GM12865 (cell line): Measurements from ENCODE around the gene DDX54.

Experiments
- DNase-seq: peaks from one replicate; pipeline ENCODE4 v3.0.0; 2010; ENCODE audit warnings: low read depth
- H3K4me3 ChIP-seq: 2 replicates; pipeline ENCODE4 v1.5.1; 2011; ENCODE audit warnings: mild to moderate bottlenecking, low read depth, low read length, control low read depth
- TF ChIP-seq, protein P1 (sequence below): IDR thresholded peaks from 2 replicates; pipeline ENCODE4 v1.5.1; 2011; ENCODE audit warnings: low read length, control low read depth, low read depth, inconsistent platforms; ENCODE audit not compliant: insufficient read depth; ENCODE audit errors: missing control alignments

The DDX54 gene

GRCh38 chr12:113115455-113116126 is 69.7 kb downstream of the DDX54 start:
- TF ChIP-seq, protein P1, sequence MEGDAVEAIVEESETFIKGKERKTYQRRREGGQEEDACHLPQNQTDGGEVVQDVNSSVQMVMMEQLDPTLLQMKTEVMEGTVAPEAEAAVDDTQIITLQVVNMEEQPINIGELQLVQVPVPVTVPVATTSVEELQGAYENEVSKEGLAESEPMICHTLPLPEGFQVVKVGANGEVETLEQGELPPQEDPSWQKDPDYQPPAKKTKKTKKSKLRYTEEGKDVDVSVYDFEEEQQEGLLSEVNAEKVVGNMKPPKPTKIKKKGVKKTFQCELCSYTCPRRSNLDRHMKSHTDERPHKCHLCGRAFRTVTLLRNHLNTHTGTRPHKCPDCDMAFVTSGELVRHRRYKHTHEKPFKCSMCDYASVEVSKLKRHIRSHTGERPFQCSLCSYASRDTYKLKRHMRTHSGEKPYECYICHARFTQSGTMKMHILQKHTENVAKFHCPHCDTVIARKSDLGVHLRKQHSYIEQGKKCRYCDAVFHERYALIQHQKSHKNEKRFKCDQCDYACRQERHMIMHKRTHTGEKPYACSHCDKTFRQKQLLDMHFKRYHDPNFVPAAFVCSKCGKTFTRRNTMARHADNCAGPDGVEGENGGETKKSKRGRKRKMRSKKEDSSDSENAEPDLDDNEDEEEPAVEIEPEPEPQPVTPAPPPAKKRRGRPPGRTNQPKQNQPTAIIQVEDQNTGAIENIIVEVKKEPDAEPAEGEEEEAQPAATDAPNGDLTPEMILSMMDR: no peak
- no peak for DNase-seq
- H3K4me3 ChIP-seq: no peak overlapping the region

- no peak for DNase-seq
- no peak overlapping the region for H3K4me3 ChIP-seq
- TF ChIP-seq, protein P1: no peak
Measured at GRCh38 chr12:113114447-113115178, 70.7 kb downstream of the DDX54 start.

DNA sequence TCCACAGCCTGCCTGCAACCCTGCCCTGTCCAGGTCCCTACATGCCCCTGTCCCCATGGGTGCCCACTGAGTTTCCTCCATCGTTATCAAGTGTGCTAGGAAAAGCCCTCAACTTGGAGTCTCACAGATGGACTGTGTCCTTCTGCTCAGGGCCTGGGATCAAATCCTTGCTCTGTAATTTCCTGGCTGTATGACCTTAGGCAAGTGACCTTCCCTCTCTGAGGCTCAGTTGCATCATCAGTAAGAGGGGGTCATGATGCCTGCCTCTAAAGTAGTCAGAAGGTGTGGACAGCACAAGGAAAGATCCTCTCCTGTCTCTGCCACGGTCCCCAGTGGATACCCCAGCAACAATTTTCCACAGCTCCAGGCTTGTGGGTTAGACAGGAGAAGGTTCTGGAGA is 71.9 kb downstream of the DDX54 start:
- TF ChIP-seq, protein P1: no peak
- no peak overlapping the region for H3K4me3 ChIP-seq
- DNase-seq: no peak

DNA sequence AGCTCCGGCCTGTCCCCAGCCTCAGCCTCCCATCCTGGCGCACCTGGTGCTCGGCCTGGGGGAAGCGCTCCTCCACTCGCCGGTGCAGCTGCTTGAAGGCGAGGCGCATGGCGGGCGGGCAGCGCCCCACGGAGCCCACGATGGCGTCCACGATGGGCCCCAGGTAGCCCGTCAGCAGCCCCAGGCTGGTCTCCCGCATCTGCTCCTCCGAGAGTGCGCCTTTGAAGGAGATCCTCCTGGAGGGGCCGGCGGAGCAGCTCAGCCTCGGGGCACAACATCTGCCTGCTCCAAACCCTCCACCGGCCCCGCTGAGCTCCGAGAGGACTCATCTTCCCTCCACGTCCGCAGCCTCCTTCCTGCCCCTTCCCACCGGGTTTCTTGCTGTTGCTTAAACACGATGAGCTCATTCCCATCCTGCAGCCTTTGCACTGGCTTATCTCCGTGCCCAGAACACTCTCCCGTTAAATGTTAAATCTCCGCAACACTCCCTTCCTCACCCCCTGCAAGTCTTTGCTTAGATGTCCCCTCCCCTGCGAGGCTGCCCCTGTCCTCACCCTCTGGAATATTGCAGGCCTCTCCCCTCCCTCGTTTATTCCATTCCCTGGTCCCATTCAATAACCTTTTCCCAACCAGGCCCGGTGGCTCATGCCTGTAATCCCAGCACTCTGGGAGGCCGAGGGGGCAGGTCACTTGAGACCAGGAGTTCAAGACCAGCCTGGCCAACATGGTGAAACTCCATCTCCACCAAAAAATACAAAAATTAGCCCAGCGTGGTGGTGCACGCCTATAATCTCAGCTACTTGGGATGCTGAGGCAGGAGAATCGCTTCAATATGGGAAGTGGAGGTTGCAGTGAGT is 73.0 kb downstream of the DDX54 start:
- H3K4me3 ChIP-seq: no peak overlapping the region
- no peak for DNase-seq

GRCh38 chr12:113111247-113111646 is 74.0 kb downstream of the DDX54 start:
- TF ChIP-seq, protein P1: no peak
- no peak overlapping the region for H3K4me3 ChIP-seq
- DNase-seq: no peak

More for the DNA sequence above, 73.0 kb downstream of the DDX54 start:
- TF ChIP-seq, protein P1: no peak

GRCh38 chr12:113109872-113110599 is 75.2 kb downstream of the DDX54 start:
- TF ChIP-seq, protein P1: no peak
- DNase-seq: no peak

More at GRCh38 chr12:113109872-113110599, 75.2 kb downstream of the DDX54 start:
- H3K4me3 ChIP-seq: no peak overlapping the region
